ENCODE results near the gene IFITM10.

The IFITM10 gene

DNA sequence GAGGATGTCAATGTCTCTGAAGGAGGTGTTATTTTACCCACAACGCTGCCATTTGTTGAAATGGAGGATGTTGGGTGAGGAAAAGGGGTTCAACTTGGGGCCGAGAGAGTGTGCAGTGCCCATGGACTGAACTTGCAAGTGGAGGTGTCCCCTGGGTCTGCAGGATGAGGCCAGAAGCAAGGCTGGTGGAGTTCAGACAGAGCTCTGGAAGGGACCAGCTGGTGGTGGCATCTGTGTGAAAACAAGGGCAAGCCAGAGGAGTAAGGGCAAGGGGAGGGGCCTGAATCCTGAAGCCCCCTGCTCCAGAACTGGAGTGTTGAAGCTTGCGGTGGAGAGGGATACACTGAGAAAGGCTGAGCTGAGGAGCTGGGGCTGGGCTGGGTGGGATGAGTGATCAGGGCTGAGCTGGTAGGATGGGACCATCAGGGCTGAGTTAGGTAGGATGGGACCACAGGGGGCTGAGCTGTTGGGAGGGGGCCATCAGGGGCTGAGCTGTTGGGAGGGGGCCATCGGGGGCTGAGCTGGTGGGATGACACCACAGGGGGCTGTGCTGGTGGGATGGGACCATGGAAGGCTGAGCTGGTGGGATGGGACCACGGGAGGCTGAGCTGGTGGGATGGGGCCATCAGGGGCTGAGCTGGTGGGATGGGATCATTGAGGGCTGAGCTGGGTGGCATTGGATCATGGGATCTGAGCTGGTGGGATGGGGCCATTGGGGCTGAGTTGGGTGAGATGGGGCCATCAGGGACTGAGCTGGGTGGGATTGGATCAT is 26.7 kb upstream of the IFITM10 start:
- TF ChIP-seq, protein P1, sequence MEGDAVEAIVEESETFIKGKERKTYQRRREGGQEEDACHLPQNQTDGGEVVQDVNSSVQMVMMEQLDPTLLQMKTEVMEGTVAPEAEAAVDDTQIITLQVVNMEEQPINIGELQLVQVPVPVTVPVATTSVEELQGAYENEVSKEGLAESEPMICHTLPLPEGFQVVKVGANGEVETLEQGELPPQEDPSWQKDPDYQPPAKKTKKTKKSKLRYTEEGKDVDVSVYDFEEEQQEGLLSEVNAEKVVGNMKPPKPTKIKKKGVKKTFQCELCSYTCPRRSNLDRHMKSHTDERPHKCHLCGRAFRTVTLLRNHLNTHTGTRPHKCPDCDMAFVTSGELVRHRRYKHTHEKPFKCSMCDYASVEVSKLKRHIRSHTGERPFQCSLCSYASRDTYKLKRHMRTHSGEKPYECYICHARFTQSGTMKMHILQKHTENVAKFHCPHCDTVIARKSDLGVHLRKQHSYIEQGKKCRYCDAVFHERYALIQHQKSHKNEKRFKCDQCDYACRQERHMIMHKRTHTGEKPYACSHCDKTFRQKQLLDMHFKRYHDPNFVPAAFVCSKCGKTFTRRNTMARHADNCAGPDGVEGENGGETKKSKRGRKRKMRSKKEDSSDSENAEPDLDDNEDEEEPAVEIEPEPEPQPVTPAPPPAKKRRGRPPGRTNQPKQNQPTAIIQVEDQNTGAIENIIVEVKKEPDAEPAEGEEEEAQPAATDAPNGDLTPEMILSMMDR (IDR thresholded peaks at IDR 0.05; ENCODE audit: low read depth, low read length, missing control alignments): no peak
- DNase-seq (ENCODE audit: low read depth): no peak
- no peak overlapping the region for H3K4me3 ChIP-seq (ENCODE audit: low read depth, low read length)

DNA sequence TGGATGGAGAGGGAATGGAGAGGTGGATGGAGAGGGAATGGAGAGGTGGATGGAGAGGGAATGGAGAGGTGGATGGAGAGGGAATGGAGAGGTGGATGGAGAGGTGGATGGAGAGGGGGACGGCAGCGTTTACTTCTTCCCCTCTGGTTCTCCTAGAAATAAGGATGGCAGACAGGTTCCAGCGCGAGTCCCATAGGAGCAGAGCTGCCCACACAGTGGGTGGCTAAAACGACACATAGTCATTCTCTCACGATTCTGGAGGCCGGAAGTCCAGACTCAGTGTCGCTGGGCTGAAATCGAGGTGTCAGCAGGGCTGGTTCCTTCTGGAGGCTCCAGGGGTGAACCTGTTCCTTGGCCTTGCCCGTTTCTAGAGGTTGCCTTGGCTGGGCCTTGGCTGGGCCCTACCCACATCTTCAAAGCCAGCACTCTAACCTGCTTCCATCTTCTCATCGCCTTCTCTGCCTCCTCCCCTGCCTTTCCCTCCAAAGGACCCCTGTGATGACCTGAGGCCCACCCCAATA is 26.0 kb upstream of the IFITM10 start:
- TF ChIP-seq, protein P1 (IDR thresholded peaks at IDR 0.05; ENCODE audit: low read depth, low read length, missing control alignments): no peak
- H3K4me3 ChIP-seq (ENCODE audit: low read depth, low read length): no peak overlapping the region
- no peak for DNase-seq (ENCODE audit: low read depth)

DNA sequence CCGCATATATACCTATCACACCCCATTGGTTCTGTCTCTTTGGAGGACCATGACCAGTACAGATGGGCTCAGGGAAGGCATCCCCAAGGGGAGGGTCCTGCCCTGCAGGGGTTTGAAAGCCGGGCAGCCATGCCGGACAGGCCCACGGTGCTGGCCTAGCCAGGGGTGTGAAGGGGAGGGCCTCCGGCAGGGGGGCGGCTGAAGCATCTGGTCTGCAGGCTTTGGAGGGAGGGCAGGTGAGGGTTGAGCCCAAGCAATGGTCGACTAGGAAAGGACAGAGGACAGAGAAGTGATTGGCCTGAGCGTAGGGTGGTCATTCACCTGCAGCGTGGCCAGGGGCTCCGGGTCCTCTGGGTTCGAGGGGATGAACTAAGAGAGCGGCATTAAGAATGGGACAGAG is 24.5 kb upstream of the IFITM10 start:
- DNase-seq (ENCODE audit: low read depth): no peak
- TF ChIP-seq, protein P1 (IDR thresholded peaks at IDR 0.05; ENCODE audit: low read depth, low read length, missing control alignments): no peak
- no peak overlapping the region for H3K4me3 ChIP-seq (ENCODE audit: low read depth, low read length)

DNA sequence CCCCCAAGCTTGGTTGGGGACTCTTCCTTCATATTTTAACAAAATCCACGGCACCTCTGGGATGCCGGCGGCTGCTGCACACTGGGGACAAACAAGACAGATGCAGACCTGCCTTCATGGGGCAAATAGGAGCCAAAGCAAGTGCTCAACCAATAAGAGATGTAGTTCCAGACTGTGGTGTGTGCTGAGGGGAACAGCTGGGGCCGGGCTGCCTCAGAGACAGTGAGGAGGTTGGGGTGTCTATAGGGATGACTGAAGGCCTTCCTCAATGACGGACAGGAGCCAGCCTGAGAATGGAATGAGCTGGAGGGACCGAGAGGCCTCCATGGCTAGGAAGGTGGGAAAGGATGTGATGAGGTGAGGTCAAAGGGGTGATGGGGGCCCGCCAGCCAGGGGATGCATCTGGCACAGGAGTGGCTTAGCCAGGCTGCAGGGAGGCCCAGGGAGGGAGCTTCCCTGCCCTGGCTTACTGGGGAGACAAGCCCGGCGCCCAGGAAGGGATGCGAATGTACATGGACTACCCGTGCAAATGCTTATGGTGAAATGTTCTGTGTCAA is 23.7 kb upstream of the IFITM10 start:
- H3K4me3 ChIP-seq (ENCODE audit: low read depth, low read length): no peak overlapping the region
- TF ChIP-seq, protein P1 (IDR thresholded peaks at IDR 0.05; ENCODE audit: low read depth, low read length, missing control alignments): no peak
- no peak for DNase-seq (ENCODE audit: low read depth)

DNA sequence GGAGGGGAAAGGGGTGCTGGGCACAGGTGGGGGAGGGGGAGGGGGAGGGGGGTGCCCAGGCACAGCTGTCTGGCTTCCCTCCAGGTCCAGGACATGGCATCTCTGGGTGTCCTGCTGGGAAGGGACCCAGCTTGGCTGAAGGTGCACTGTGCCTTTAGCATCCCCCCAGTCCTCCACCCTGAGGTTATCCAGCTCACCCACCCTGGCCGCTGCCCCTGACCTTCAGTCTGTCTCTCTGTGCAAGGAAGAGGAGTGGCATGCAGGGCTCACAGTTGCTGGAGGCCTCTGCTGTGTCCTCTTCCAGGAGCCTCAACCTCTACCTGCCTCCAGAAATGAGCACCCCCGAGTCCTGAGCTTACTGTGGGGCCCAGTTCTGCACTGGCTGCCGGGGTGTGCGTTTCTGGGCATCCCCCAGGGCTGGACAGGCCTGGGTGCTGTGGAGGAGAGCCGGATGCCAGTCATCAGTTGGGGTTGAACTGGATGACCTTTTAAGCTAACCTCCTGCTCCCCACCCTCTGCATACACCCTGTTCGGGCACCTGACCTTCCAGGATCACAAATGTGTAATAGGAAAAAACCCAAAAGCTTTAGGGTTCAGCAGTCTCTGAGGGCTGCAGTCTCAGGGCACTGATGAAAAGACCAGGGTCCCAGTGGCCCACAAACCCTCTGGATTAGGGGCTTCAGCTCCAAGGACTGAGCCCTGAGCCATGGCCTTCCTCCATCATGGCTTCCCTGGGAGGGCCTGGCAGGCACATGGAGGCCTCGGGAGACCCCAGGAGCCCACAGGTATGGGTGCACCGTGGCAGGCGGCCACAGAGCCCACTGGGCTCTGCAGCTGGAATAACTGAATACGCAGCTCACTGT is 23.0 kb upstream of the IFITM10 start:
- TF ChIP-seq, protein P1 (IDR thresholded peaks at IDR 0.05; ENCODE audit: low read depth, low read length, missing control alignments): no peak
- DNase-seq (ENCODE audit: low read depth): no peak
- H3K4me3 ChIP-seq (ENCODE audit: low read depth, low read length): no peak overlapping the region

DNA sequence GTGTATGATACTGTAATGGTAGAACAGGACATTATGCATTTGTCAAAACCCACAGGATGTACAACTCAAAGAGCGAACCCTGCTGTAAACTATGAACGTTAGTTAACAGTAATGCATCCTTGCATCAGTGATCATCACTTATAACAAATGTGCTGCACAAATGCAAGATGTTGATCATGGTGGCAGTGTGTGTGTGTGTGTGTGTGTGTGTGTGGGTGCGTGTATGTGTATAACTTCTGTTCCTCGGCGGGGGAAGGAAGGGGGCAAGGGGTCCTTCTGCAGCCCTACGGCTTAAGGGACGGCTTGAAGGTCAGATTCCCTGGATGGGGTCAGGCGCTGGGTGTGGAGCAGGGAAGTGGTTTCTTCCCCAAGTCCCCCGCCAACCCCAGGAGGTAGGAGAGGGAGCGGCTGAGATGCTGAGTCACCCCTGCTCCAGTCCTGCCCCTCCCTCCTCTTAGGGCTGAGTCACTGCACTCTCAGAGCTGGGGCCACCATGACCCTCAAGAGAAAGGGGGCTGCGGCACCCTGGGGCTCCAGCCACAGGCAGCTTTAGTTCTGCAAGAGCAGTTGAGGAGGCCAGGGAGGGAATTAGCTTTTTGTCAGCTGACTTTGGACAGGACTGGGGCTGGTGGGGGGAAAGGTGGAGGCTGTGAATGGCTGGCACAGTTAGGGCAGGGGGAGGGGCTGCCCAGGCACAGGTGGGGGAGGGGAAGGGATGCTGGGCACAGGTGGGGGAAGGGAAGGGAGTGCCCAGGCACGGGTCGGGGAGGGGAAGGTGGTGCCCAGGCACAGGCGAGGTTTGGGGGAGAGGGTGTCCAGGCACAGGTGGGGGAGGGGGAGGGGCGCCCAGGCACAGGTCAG is 22.1 kb upstream of the IFITM10 start:
- TF ChIP-seq, protein P1 (IDR thresholded peaks at IDR 0.05; ENCODE audit: low read depth, low read length, missing control alignments): no peak
- no peak overlapping the region for H3K4me3 ChIP-seq (ENCODE audit: low read depth, low read length)
- DNase-seq (ENCODE audit: low read depth): no peak
